H1 (cell line): ENCODE data around the gene LSM5. TPM values are rescaled to one million over a fixed set of nuclear protein-coding genes. Genes with fewer than 3 reads are reported as not detected.

Source experiments
- HDAC2 ChIP-seq, 2 experiments: fragments of 300-600 bp in 1 of 2; sonication (generic) in 1 of 2; IDR thresholded peaks; 2 replicates each; pipeline ENCODE4 v1.6.1; 2011 to 2012; ENCODE audit warnings: low read depth in 2 of 2, low read length in 2 of 2, mild to moderate bottlenecking in 2 of 2, moderate library complexity in 2 of 2, borderline replicate concordance in 1 of 2, inconsistent platforms in 1 of 2
- JUND ChIP-seq: IDR thresholded peaks from 2 replicates; pipeline ENCODE4 v1.6.1; 2011; ENCODE audit warnings: mild to moderate bottlenecking, improper control_type of control experiment, low read length
- SRF ChIP-seq: IDR thresholded peaks from 2 replicates; pipeline ENCODE4 v1.6.1; 2011; ENCODE audit warnings: mild to moderate bottlenecking, low read depth, low read length, moderate library complexity
- TBP ChIP-seq: IDR thresholded peaks from 2 replicates; pipeline ENCODE4 v1.6.1; 2011; ENCODE audit warnings: low read depth, low read length, improper control_type of control experiment
- ZNF274 ChIP-seq: IDR thresholded peaks from 2 replicates; pipeline ENCODE4 v1.7.0; 2012; ENCODE audit warnings: low read length, borderline replicate concordance; ENCODE audit errors: extremely low read depth
- polyA plus RNA-seq, 7 experiments: library from polyadenylated mRNA; depleted of rRNA in 3 of 7; stranded (reverse) in 5 of 7; unstranded in 2 of 7; fragments of >200 nt in 5 of 7; fragments of 200-250 nt in 2 of 7; gene quantifications; 1 replicate in 5 of 7; 2 replicates in 1 of 7; 4 replicates in 1 of 7; pipeline versions ENCODE4 v1.2.1 to v1.2.3, GENCODE V29; 2011 to 2013; ENCODE audit warnings: missing spikeins in 2 of 7, mixed read lengths in 2 of 7
- total RNA-seq: library from RNA; stranded (reverse); fragmentation: NEBNext Ultra II Directional; extraction: Animal tissue kit (Norgen Biotek cat#: 25700); gene quantifications from 2 replicates; pipeline ENCODE4 v1.2.1, GENCODE V29; 2021

LSM5 gene
- total and polyA plus RNA-seq, 2 of the 8 experiments (the other 6 are each of a cell fraction or from before 2014, with no cell fraction given), result 58.9 to 103 TPM

DNA sequence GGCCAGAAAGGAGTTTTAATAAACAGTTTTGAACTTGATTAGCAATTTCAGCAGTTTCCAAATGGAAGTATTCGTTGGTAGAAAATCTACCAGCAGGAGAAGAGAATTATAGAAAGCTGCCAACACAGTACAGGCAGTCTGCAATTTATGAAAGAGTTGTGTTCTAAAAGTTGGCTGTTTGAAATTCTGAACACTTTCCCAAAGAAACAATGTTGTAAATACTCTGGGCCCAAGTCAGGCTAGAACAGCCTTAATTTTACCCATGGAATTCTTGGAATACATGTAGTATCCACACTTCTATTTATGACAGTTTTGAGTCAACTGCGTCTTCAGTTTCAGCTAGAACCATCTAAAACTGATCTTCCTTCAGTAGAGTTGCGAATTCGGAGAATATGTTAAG lies 47.6 kb upstream of the LSM5 start (continued):
- TF ChIP-seq HDAC2 (IDR thresholded peaks at IDR 0.05; ENCODE audit: borderline replicate concordance in 1 of 2, low read depth in 2 of 2, low read length in 2 of 2), result no peak
- no peak for TF ChIP-seq JUND
- TF ChIP-seq TBP, result no peak
- no peak for TF ChIP-seq SRF
- TF ChIP-seq ZNF274, result no peak
